ENCODE measurements around the gene ZC3H12A.
"Not testable (repeated sequence)": the region's sequence is repeated elsewhere in the genome, so short reads cannot be mapped to it uniquely, and the experiment has no call there.

The ZC3H12A gene

GRCh38 chr1:37498872-37499617, 24.7 kb downstream of the ZC3H12A start:
- DNase-seq (ENCODE audit: low read depth in 1 of 2, low spot score in 1 of 2), result no peak

- no peak for DNase-seq (ENCODE audit: low read depth in 1 of 2, low spot score in 1 of 2)
These were observed 27.3 kb downstream of the ZC3H12A start for GRCh38 chr1:37501661-37502060.

GRCh38 chr1:37502104-37502503, 27.7 kb downstream of the ZC3H12A start:
- DNase-seq (ENCODE audit: low read depth in 1 of 2, low spot score in 1 of 2), result no peak

GRCh38 chr1:37502791-37503190, 28.4 kb downstream of the ZC3H12A start:
- not testable (repeated sequence) for DNase-seq (ENCODE audit: low read depth in 1 of 2, low spot score in 1 of 2)

- no peak for DNase-seq (ENCODE audit: low read depth in 1 of 2, low spot score in 1 of 2)
These were observed 32.4 kb downstream of the ZC3H12A start for GRCh38 chr1:37506740-37507139.

- DNase-seq (ENCODE audit: low read depth in 1 of 2, low spot score in 1 of 2), result no peak
These were observed 34.8 kb downstream of the ZC3H12A start for GRCh38 chr1:37509181-37509580.

- DNase-seq (ENCODE audit: low read depth in 1 of 2, low spot score in 1 of 2), result peak; percentile 49 to 62
These were observed 39.5 kb downstream of the ZC3H12A start for GRCh38 chr1:37513795-37514349.

- DNase-seq (ENCODE audit: low read depth in 1 of 2, low spot score in 1 of 2), result peak; percentile 68 to 69
These were observed 40.2 kb downstream of the ZC3H12A start, which contains the start of gene MEAF6 for GRCh38 chr1:37514350-37515184. TSS of gene MEAF6 (minus strand) at chr1:37514766. CDS start at chr1:37514746, 20 bp downstream.

GRCh38 chr1:37515185-37516034, 41.0 kb downstream of the ZC3H12A start:
- no peak for DNase-seq (ENCODE audit: low read depth in 1 of 2, low spot score in 1 of 2)

GRCh38 chr1:37517569-37517968, 43.2 kb downstream of the ZC3H12A start:
- DNase-seq (ENCODE audit: low read depth in 1 of 2, low spot score in 1 of 2), result no peak

GRCh38 chr1:37518241-37518640, 43.9 kb downstream of the ZC3H12A start:
- not testable (repeated sequence) for DNase-seq (ENCODE audit: low read depth in 1 of 2, low spot score in 1 of 2)

- peak in 1 of 2 donors; percentile 13 for DNase-seq (ENCODE audit: low read depth in 1 of 2, low spot score in 1 of 2)
These were observed 44.5 kb downstream of the ZC3H12A start for GRCh38 chr1:37518929-37519328.

- no peak for DNase-seq (ENCODE audit: low read depth in 1 of 2, low spot score in 1 of 2)
These were observed 45.2 kb downstream of the ZC3H12A start for GRCh38 chr1:37519613-37520012.

- not testable (repeated sequence) for DNase-seq (ENCODE audit: low read depth in 1 of 2, low spot score in 1 of 2)
These were observed 55.5 kb downstream of the ZC3H12A start for GRCh38 chr1:37529888-37530287.

GRCh38 chr1:37532418-37533156, 58.2 kb downstream of the ZC3H12A start:
- not testable (repeated sequence) for DNase-seq (ENCODE audit: low read depth in 1 of 2, low spot score in 1 of 2)

GRCh38 chr1:37533317-37534093, 59.1 kb downstream of the ZC3H12A start:
- DNase-seq (ENCODE audit: low read depth in 1 of 2, low spot score in 1 of 2), result no peak
